Measurements from ENCODE around the gene GTPBP6.
"Not testable (repeated sequence)": the region's sequence is repeated elsewhere in the genome, so short reads cannot be mapped to it uniquely, and the experiment has no call there.

GTPBP6 gene

GRCh38 chrX:324664-325063 is 6.1 kb upstream of the GTPBP6 start:
- not testable (repeated sequence) for H2AFZ ChIP-seq (ENCODE audit: low read length, unreplicated experiment); H3K36me3 ChIP-seq (ENCODE audit: insufficient read depth, low read length); H3K4me3 ChIP-seq (ENCODE audit: low read depth, low read length); H3K27me3 ChIP-seq (ENCODE audit: insufficient read depth, low read length); H3K4me1 ChIP-seq (ENCODE audit: control insufficient read depth, insufficient read depth, low read length, unreplicated experiment); H3K27ac ChIP-seq (ENCODE audit: low read depth, low read length)
- H3K79me2 ChIP-seq (ENCODE audit: control insufficient read depth, insufficient read depth, low read length, unreplicated experiment), result peaks cover 11% of the 10 kb centered on the region

GRCh38 chrX:323721-324628 is 5.4 kb upstream of the GTPBP6 start:
- H3K4me3 ChIP-seq (ENCODE audit: low read depth, low read length), result no peak overlapping the region
- peaks cover 17% of the 10 kb centered on the region for H3K79me2 ChIP-seq (ENCODE audit: control insufficient read depth, insufficient read depth, low read length, unreplicated experiment)
- peaks cover 3% of the 10 kb centered on the region for H3K4me1 ChIP-seq (ENCODE audit: control insufficient read depth, insufficient read depth, low read length, unreplicated experiment)
- H3K27ac ChIP-seq (ENCODE audit: low read depth, low read length), result no peak overlapping the region
- H3K36me3 ChIP-seq (ENCODE audit: insufficient read depth, low read length), result no peaks in the 10 kb centered on the region
- no peaks in the 10 kb centered on the region for H3K27me3 ChIP-seq (ENCODE audit: insufficient read depth, low read length)
- no peak overlapping the region for H2AFZ ChIP-seq (ENCODE audit: low read length, unreplicated experiment)

GRCh38 chrX:320126-320783 is 1.7 kb upstream of the GTPBP6 start:
- Histone ChIP-seq H3K4me3 (ENCODE audit: low read depth, low read length) (peak overlapping the region; percentile 97), H2AFZ (ENCODE audit: low read length, unreplicated experiment) (no peak overlapping the region), H3K4me1 (ENCODE audit: control insufficient read depth, insufficient read depth, low read length, unreplicated experiment) (peaks cover 3% of the 10 kb centered on the region), H3K36me3 (ENCODE audit: insufficient read depth, low read length) (peaks cover 8% of the 10 kb centered on the region; the same call in 1 of the 2 replicates), H3K27me3 (ENCODE audit: insufficient read depth, low read length) (no peaks in the 10 kb centered on the region), H3K27ac (ENCODE audit: low read depth, low read length) (no peak overlapping the region), H3K79me2 (ENCODE audit: control insufficient read depth, insufficient read depth, low read length, unreplicated experiment) (peaks cover 28% of the 10 kb centered on the region)

GRCh38 chrX:319579-320125 is 1.1 kb upstream of the GTPBP6 start:
- peak overlapping the region; percentile 73 for H2AFZ ChIP-seq (ENCODE audit: low read length, unreplicated experiment)
- peak overlapping the region; percentile 48; the same call in 1 of the 2 replicates for H3K27ac ChIP-seq (ENCODE audit: low read depth, low read length)

GRCh38 chrX:318068-318738 is 393 bp downstream of the GTPBP6 start:
- Histone ChIP-seq H3K79me2 (ENCODE audit: control insufficient read depth, insufficient read depth, low read length, unreplicated experiment) (peaks cover 28% of the 10 kb centered on the region), H3K36me3 (ENCODE audit: insufficient read depth, low read length) (peaks cover 23% of the 10 kb centered on the region; the same call in 1 of the 2 replicates), H3K4me3 (ENCODE audit: low read depth, low read length) (peak overlapping the region; percentile 97), H2AFZ (ENCODE audit: low read length, unreplicated experiment) (peak overlapping the region; percentile 89), H3K27ac (ENCODE audit: low read depth, low read length) (peak overlapping the region; percentile 89), H3K27me3 (ENCODE audit: insufficient read depth, low read length) (no peaks in the 10 kb centered on the region), H3K4me1 (ENCODE audit: control insufficient read depth, insufficient read depth, low read length, unreplicated experiment) (peaks cover 3% of the 10 kb centered on the region)

More at GRCh38 chrX:319579-320125, 1.1 kb upstream of the GTPBP6 start:
- Histone ChIP-seq H3K4me3 (ENCODE audit: low read depth, low read length) (peak overlapping the region; percentile 97), H3K36me3 (ENCODE audit: insufficient read depth, low read length) (peaks cover 14% of the 10 kb centered on the region; the same call in 1 of the 2 replicates), H3K4me1 (ENCODE audit: control insufficient read depth, insufficient read depth, low read length, unreplicated experiment) (peaks cover 3% of the 10 kb centered on the region), H3K27me3 (ENCODE audit: insufficient read depth, low read length) (no peaks in the 10 kb centered on the region), H3K79me2 (ENCODE audit: control insufficient read depth, insufficient read depth, low read length, unreplicated experiment) (peaks cover 28% of the 10 kb centered on the region)

- Histone ChIP-seq H3K4me3 (ENCODE audit: low read depth, low read length) (peak overlapping the region; percentile 97), H3K27ac (ENCODE audit: low read depth, low read length) (peak overlapping the region; percentile 89), H3K27me3 (ENCODE audit: insufficient read depth, low read length) (no peaks in the 10 kb centered on the region), H2AFZ (ENCODE audit: low read length, unreplicated experiment) (no peak overlapping the region), H3K79me2 (ENCODE audit: control insufficient read depth, insufficient read depth, low read length, unreplicated experiment) (peaks cover 28% of the 10 kb centered on the region), H3K36me3 (ENCODE audit: insufficient read depth, low read length) (peaks cover 29% of the 10 kb centered on the region; the same call in 1 of the 2 replicates), H3K4me1 (ENCODE audit: control insufficient read depth, insufficient read depth, low read length, unreplicated experiment) (peaks cover 3% of the 10 kb centered on the region)
These were observed 1.1 kb downstream of the GTPBP6 start for GRCh38 chrX:317424-318067.

- H3K79me2 ChIP-seq (ENCODE audit: control insufficient read depth, insufficient read depth, low read length, unreplicated experiment), result peaks cover 28% of the 10 kb centered on the region
- no peak overlapping the region for H2AFZ ChIP-seq (ENCODE audit: low read length, unreplicated experiment)
- no peaks in the 10 kb centered on the region for H3K27me3 ChIP-seq (ENCODE audit: insufficient read depth, low read length)
- H3K4me1 ChIP-seq (ENCODE audit: control insufficient read depth, insufficient read depth, low read length, unreplicated experiment), result peaks cover 3% of the 10 kb centered on the region
- 0 out of 2 replicates have a peak overlapping the region, but pooled peaks have one; percentile 21 for H3K4me3 ChIP-seq (ENCODE audit: low read depth, low read length)
- no peak overlapping the region for H3K27ac ChIP-seq (ENCODE audit: low read depth, low read length)
- peaks cover 38% of the 10 kb centered on the region; the same call in 1 of the 2 replicates for H3K36me3 ChIP-seq (ENCODE audit: insufficient read depth, low read length)
These were observed 2.0 kb downstream of the GTPBP6 start for GRCh38 chrX:316351-317325.

GRCh38 chrX:314781-315595 is 3.6 kb downstream of the GTPBP6 start:
- Histone ChIP-seq H3K79me2 (ENCODE audit: control insufficient read depth, insufficient read depth, low read length, unreplicated experiment) (peaks cover 20% of the 10 kb centered on the region), H3K36me3 (ENCODE audit: insufficient read depth, low read length) (peaks cover 47% of the 10 kb centered on the region; the same call in 1 of the 2 replicates), H3K27ac (ENCODE audit: low read depth, low read length) (no peak overlapping the region), H2AFZ (ENCODE audit: low read length, unreplicated experiment) (no peak overlapping the region), H3K4me1 (ENCODE audit: control insufficient read depth, insufficient read depth, low read length, unreplicated experiment) (no peaks in the 10 kb centered on the region), H3K4me3 (ENCODE audit: low read depth, low read length) (no peak overlapping the region), H3K27me3 (ENCODE audit: insufficient read depth, low read length) (no peaks in the 10 kb centered on the region)

GRCh38 chrX:314049-314448 is 4.5 kb downstream of the GTPBP6 start:
- no peak overlapping the region for H3K27ac ChIP-seq (ENCODE audit: low read depth, low read length)
- no peaks in the 10 kb centered on the region for H3K27me3 ChIP-seq (ENCODE audit: insufficient read depth, low read length)
- H3K4me1 ChIP-seq (ENCODE audit: control insufficient read depth, insufficient read depth, low read length, unreplicated experiment), result no peaks in the 10 kb centered on the region
- H3K36me3 ChIP-seq (ENCODE audit: insufficient read depth, low read length), result peaks cover 51% of the 10 kb centered on the region
- H2AFZ ChIP-seq (ENCODE audit: low read length, unreplicated experiment), result no peak overlapping the region
- no peak overlapping the region for H3K4me3 ChIP-seq (ENCODE audit: low read depth, low read length)
- H3K79me2 ChIP-seq (ENCODE audit: control insufficient read depth, insufficient read depth, low read length, unreplicated experiment), result peaks cover 10% of the 10 kb centered on the region
